H1 (cell line): ENCODE measurements around the gene PRKACA. TPM values are rescaled to one million over a fixed set of nuclear protein-coding genes. Genes with fewer than 3 reads are reported as not detected.

Source experiments
- ATF2 ChIP-seq: IDR thresholded peaks from 2 replicates; pipeline ENCODE4 v1.6.1; 2012; ENCODE audit warnings: low read length, inconsistent platforms
- BCL11A ChIP-seq, 2 experiments: IDR thresholded peaks; one replicate each; pipeline ENCODE4 v1.6.1; 2011; ENCODE audit warnings: low read depth in 2 of 2, low read length in 2 of 2, mild to moderate bottlenecking in 2 of 2
- CHD7 ChIP-seq: fragments of 300-600 bp; sonication (generic); IDR thresholded peaks from 2 replicates; pipeline ENCODE4 v1.7.1; 2012; ENCODE audit warnings: low read length, moderate library complexity, mild to moderate bottlenecking, inconsistent platforms; ENCODE audit not compliant: insufficient replicate concordance
- NANOG ChIP-seq: IDR thresholded peaks from 2 replicates; pipeline ENCODE4 v1.6.1; 2011; ENCODE audit warnings: low read length, low read depth, mild to moderate bottlenecking, inconsistent platforms; ENCODE audit not compliant: insufficient read depth, poor library complexity, severe bottlenecking
- TAF1 ChIP-seq: IDR thresholded peaks from 2 replicates; pipeline ENCODE4 v1.6.1; 2011; ENCODE audit warnings: mild to moderate bottlenecking, low read depth, low read length
- TAF7 ChIP-seq: optimal IDR thresholded peaks from 2 replicates; pipeline ENCODE3; 2011; ENCODE audit warnings: low read depth, mild to moderate bottlenecking, inconsistent platforms, low read length, moderate library complexity, borderline replicate concordance
- USF2 ChIP-seq: IDR thresholded peaks from 2 replicates; pipeline ENCODE4 v1.6.1; 2011; ENCODE audit warnings: low read length, improper control_type of control experiment
- ZNF274 ChIP-seq: IDR thresholded peaks from 2 replicates; pipeline ENCODE4 v1.7.0; 2012; ENCODE audit warnings: low read length, borderline replicate concordance; ENCODE audit errors: extremely low read depth
- polyA plus RNA-seq, 7 experiments: library from polyadenylated mRNA; depleted of rRNA in 3 of 7; stranded (reverse) in 5 of 7; unstranded in 2 of 7; fragments of >200 nt in 5 of 7; fragments of 200-250 nt in 2 of 7; gene quantifications; 1 replicate in 5 of 7; 2 replicates in 1 of 7; 4 replicates in 1 of 7; pipeline versions ENCODE4 v1.2.1 to v1.2.3, GENCODE V29; 2011 to 2013; ENCODE audit warnings: missing spikeins in 2 of 7, mixed read lengths in 2 of 7
- total RNA-seq: library from RNA; stranded (reverse); fragmentation: NEBNext Ultra II Directional; extraction: Animal tissue kit (Norgen Biotek cat#: 25700); gene quantifications from 2 replicates; pipeline ENCODE4 v1.2.1, GENCODE V29; 2021

The PRKACA gene
- total and polyA plus RNA-seq, 2 of the 8 experiments (the other 6 are each of a cell fraction or from before 2014, with no cell fraction given): 14.2 to 48.2 TPM

- TF ChIP-seq CHD7 (no peak), TAF1 (no peak), ATF2 (no peak), BCL11A (IDR thresholded peaks at IDR 0.05; ENCODE audit: low read depth in 2 of 2, low read length in 2 of 2) (no peak), NANOG (no peak), USF2 (no peak), ZNF274 (no peak), TAF7 (no peak)
Measured at GRCh38 chr19:14141041-14141440, 23.5 kb upstream of the PRKACA start (continued).
